ENCODE data around the gene EHD2. TPM values are rescaled to one million over a fixed set of nuclear protein-coding genes. Genes with fewer than 3 reads are reported as not detected.

EHD2 gene
- total and polyA plus RNA-seq, 2 of the 4 experiments (the other 2 are of a cell fraction): 35.3 to 181 TPM

GRCh38 chr19:47679251-47679900, 33.8 kb upstream of the EHD2 start:
- no peak overlapping the region for H4K8ac ChIP-seq (ENCODE audit: low read depth in 2 of 2, low read length in 2 of 2)
- no peak overlapping the region for H3K27ac ChIP-seq (ENCODE audit: insufficient read depth, low read length)
- no peak overlapping the region for H3K18ac ChIP-seq (ENCODE audit: low read depth, low read length)
- no peak overlapping the region for H4K5ac ChIP-seq (ENCODE audit: low read depth, low read length)
- intact Hi-C loops (cut with micrococcal nuclease) (no loop called here), in situ Hi-C loops (cut with MboI; ENCODE audit: low sequenced_read_pairs) (no loop called here), dilution Hi-C loops (cut with HindIII; ENCODE audit: low sequenced_read_pairs, unreplicated experiment) (no loop called here)
- H3K79me1 ChIP-seq (ENCODE audit: low read depth in 1 of 2, low read length in 2 of 2): peaks cover 9 to 35% of the 10 kb centered on the region in 2 experiments
- H2AFZ ChIP-seq (replicated peaks; ENCODE audit: low read length, poor library complexity): no peak overlapping the region
- H3K4me1 ChIP-seq (ENCODE audit: control insufficient read depth, insufficient read depth, low read length): no peaks in the 10 kb centered on the region
- 0 out of 2 replicates have a peak, but pooled peaks cover 2% of the 10 kb centered on the region for H3K9me3 ChIP-seq (ENCODE audit: control insufficient read depth, insufficient read depth, low read length)
- peaks cover 4% of the 10 kb centered on the region; the same call in 1 of the 2 replicates for H4K20me1 ChIP-seq (ENCODE audit: insufficient read depth, low read length)
- ATAC-seq (ENCODE audit: low read depth) (no peak), DNase-seq (no peak)
- H3K36me3 ChIP-seq (ENCODE audit: control insufficient read depth, insufficient read depth, low read length): peaks cover 59% of the 10 kb centered on the region
- H3K9me1 ChIP-seq (ENCODE audit: insufficient read depth, low read length): 0 out of 2 replicates have a peak, but pooled peaks cover 3% of the 10 kb centered on the region
- H3K4me2 ChIP-seq (ENCODE audit: low read depth, low read length): no peak overlapping the region
- H2AK9ac ChIP-seq (replicated peaks; ENCODE audit: low read depth, low read length, poor library complexity): no peak overlapping the region
- ChIA-PET POLR2A (ENCODE audit: unreplicated experiment) (no interaction called here), CTCF (no interaction called here)
- H2BK5ac ChIP-seq (ENCODE audit: low read depth, low read length, poor library complexity, severe bottlenecking): no peak overlapping the region
- no peak overlapping the region for H3K56ac ChIP-seq (ENCODE audit: extremely low read depth, insufficient read depth, low read length)
- no peak overlapping the region for H3K4me3 ChIP-seq (ENCODE audit: insufficient read depth, low read depth, low read length)
- no TSS peak for BruUV-seq (replicated peaks)
- no peak overlapping the region for H3K4ac ChIP-seq (ENCODE audit: low read depth, low read length)
- no peak overlapping the region for H4K91ac ChIP-seq (ENCODE audit: insufficient read depth, low read depth, low read length)
- H3K9ac ChIP-seq (ENCODE audit: low read depth, low read length): no peak overlapping the region
- no peak overlapping the region for H2BK20ac ChIP-seq (ENCODE audit: low read depth, low read length)
- no peak overlapping the region for H3K14ac ChIP-seq (replicated peaks; ENCODE audit: low read depth, low read length)
- no peak overlapping the region for H2AK5ac ChIP-seq (ENCODE audit: low read depth, low read length)
- no peak overlapping the region for H2BK120ac ChIP-seq (ENCODE audit: low read depth, low read length)
- TF ChIP-seq MAFK (IDR thresholded peaks at IDR 0.05; ENCODE audit: low read depth, low read length) (no peak), MAZ (IDR thresholded peaks at IDR 0.05; ENCODE audit: borderline replicate concordance, low read depth, low read length) (no peak), USF2 (IDR thresholded peaks at IDR 0.05; ENCODE audit: low read depth, low read length) (no peak), RAD21 (IDR thresholded peaks at IDR 0.05; ENCODE audit: low read length) (no peak), ELK1 (IDR thresholded peaks at IDR 0.05; ENCODE audit: borderline replicate concordance, low read depth, low read length) (no peak), RCOR1 (IDR thresholded peaks at IDR 0.05; ENCODE audit: insufficient replicate concordance, low read length) (no peak), NFE2L2 (IDR thresholded peaks at IDR 0.05; ENCODE audit: low read depth, low read length) (no peak), BHLHE40 (IDR thresholded peaks at IDR 0.05; ENCODE audit: low read depth, low read length) (no peak), POLR2A (IDR thresholded peaks at IDR 0.05; ENCODE audit: low read depth, low read length) (no peak)
- no peaks in the 10 kb centered on the region for H3K27me3 ChIP-seq (ENCODE audit: control insufficient read depth, insufficient read depth, low read length)
- 95% methylated on average over 18 of the region's 30 CpGs; no CpG with 5 or more reads in 1 of the 2 experiments for WGBS, 2 experiments (ENCODE audit: extremely low coverage in 2 of 2, insufficient read length in 1 of 2)
- H3K23ac ChIP-seq (ENCODE audit: low read depth, low read length): no peak overlapping the region
- no peak overlapping the region for H2BK15ac ChIP-seq (ENCODE audit: low read depth, low read length)

Measured in IMR-90 (cell line).